Measurements from ENCODE around the gene ACTR3C.

ACTR3C gene

DNA sequence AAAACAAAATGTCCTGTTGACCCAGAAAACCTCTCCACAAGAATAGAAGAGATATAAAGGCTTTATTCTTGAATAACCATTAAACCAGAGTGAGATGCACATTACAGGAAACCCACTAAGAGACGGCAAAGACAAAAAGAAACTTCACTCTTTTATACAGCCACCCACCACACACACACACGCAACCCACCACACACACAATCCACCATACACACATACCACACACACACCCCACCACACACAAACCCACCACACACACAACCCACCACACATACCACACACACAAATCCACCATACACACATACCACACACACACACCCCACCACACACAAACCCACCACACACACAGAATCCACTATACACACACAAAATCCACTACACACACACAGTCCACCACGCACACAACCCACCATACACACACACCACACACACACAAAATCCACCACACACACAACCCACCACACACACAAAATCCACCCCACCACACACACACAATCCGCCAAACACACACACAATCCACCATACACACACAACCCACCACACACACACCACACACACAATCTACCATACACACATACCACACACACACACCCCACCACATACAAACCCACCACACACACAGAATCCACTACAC, 35.8 kb upstream of the ACTR3C start:
- no peak for TF ChIP-seq SIN3A (IDR thresholded peaks at IDR 0.05; ENCODE audit: borderline replicate concordance, insufficient read depth, low read length)
- TF ChIP-seq, protein P1, sequence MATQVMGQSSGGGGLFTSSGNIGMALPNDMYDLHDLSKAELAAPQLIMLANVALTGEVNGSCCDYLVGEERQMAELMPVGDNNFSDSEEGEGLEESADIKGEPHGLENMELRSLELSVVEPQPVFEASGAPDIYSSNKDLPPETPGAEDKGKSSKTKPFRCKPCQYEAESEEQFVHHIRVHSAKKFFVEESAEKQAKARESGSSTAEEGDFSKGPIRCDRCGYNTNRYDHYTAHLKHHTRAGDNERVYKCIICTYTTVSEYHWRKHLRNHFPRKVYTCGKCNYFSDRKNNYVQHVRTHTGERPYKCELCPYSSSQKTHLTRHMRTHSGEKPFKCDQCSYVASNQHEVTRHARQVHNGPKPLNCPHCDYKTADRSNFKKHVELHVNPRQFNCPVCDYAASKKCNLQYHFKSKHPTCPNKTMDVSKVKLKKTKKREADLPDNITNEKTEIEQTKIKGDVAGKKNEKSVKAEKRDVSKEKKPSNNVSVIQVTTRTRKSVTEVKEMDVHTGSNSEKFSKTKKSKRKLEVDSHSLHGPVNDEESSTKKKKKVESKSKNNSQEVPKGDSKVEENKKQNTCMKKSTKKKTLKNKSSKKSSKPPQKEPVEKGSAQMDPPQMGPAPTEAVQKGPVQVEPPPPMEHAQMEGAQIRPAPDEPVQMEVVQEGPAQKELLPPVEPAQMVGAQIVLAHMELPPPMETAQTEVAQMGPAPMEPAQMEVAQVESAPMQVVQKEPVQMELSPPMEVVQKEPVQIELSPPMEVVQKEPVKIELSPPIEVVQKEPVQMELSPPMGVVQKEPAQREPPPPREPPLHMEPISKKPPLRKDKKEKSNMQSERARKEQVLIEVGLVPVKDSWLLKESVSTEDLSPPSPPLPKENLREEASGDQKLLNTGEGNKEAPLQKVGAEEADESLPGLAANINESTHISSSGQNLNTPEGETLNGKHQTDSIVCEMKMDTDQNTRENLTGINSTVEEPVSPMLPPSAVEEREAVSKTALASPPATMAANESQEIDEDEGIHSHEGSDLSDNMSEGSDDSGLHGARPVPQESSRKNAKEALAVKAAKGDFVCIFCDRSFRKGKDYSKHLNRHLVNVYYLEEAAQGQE (IDR thresholded peaks at IDR 0.05; ENCODE audit: insufficient read depth in 1 of 2, low read depth in 2 of 2, low read length in 2 of 2), result no peak
- no peak for TF ChIP-seq POLR2AphosphoS5 (IDR thresholded peaks at IDR 0.05; ENCODE audit: low read depth, low read length)
- no peak for TF ChIP-seq FOXP2 (optimal IDR thresholded peaks at IDR 0.05; ENCODE audit: borderline replicate concordance, extremely low read depth, extremely low read length, insufficient read depth)
- TF ChIP-seq TAF1 (IDR thresholded peaks at IDR 0.05; ENCODE audit: borderline replicate concordance, insufficient read depth, low read length), result no peak

DNA sequence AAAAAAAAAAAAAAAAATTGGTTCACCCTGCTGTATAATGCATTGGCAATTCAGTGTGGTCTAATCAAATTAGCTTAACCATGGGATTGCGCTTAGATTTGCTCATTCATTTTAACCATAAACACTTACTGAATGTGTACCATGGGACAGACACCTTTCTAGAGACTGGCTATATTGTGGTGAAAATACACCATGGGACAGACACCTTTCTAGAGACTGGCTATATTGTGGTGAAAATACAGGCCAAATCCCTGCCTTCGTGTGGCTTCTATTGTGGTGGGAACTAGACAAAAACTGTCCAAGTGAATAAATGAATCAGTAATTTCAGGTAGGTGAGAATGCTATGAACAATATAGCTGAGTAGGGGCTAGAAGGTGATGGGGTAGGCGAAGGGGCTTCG, 35.1 kb upstream of the ACTR3C start:
- no peak for TF ChIP-seq POLR2AphosphoS5 (IDR thresholded peaks at IDR 0.05; ENCODE audit: low read depth, low read length)
- TF ChIP-seq, protein P1 (IDR thresholded peaks at IDR 0.05; ENCODE audit: insufficient read depth in 1 of 2, low read depth in 2 of 2, low read length in 2 of 2), result no peak
- no peak for TF ChIP-seq TAF1 (IDR thresholded peaks at IDR 0.05; ENCODE audit: borderline replicate concordance, insufficient read depth, low read length)
- no peak for TF ChIP-seq FOXP2 (optimal IDR thresholded peaks at IDR 0.05; ENCODE audit: borderline replicate concordance, extremely low read depth, extremely low read length, insufficient read depth)
- no peak for TF ChIP-seq SIN3A (IDR thresholded peaks at IDR 0.05; ENCODE audit: borderline replicate concordance, insufficient read depth, low read length)

DNA sequence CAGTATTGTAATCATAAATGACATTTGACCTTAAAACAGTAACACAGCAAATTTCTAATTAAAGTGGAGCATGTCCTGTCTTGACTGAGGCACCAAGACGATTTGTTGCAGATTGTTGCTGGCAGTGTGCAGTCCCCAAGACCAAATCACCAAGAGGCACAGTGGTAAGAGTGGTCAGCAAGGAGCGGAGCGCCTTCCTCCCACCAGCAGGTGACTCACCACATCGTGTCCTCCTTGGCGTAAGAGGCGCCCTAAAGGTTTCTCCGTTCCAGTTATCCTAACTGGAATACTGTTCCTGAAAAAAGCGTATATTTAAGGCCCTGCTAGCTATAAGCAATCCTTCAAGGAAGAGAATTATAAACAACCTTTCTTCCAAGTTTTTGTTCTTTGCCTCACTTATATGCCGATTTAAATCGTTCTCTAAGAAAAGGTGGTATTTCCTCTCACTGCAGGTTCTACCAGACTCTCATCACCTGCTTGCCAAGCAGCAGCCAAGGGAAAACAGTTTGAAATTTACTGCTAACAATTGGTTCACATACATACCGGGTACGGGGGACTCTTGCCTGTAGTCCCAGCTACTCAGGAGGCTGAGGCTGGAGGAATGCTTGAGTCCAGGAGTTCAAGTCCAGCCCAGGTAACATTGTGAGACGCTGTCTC, 34.6 kb upstream of the ACTR3C start:
- TF ChIP-seq POLR2AphosphoS5 (IDR thresholded peaks at IDR 0.05; ENCODE audit: low read depth, low read length), result no peak
- TF ChIP-seq SIN3A (IDR thresholded peaks at IDR 0.05; ENCODE audit: borderline replicate concordance, insufficient read depth, low read length), result no peak
- no peak for TF ChIP-seq TAF1 (IDR thresholded peaks at IDR 0.05; ENCODE audit: borderline replicate concordance, insufficient read depth, low read length)
- no peak for TF ChIP-seq FOXP2 (optimal IDR thresholded peaks at IDR 0.05; ENCODE audit: borderline replicate concordance, extremely low read depth, extremely low read length, insufficient read depth)

DNA sequence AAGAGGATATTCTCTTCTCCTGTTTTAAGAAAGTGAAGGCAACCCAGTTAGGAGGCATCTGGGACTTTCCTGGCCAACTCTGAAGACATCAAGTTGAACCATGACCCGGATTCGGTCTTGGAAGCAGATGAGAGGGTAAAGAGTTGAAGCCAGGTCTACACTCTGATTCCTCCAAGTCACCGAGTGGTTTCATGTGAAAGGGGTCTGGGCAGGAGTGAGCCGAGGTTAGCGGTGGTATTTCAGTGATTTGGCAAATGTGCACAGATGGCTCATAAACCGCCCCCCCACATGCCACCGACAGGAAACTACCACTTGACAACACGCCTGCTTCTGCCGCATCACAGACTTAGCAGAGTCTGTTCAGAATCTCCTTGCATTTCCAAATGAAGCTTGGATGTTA, 33.9 kb upstream of the ACTR3C start:
- TF ChIP-seq, protein P1 (IDR thresholded peaks at IDR 0.05; ENCODE audit: insufficient read depth in 1 of 2, low read depth in 2 of 2, low read length in 2 of 2), result no peak
- TF ChIP-seq TAF1 (IDR thresholded peaks at IDR 0.05; ENCODE audit: borderline replicate concordance, insufficient read depth, low read length) (no peak), SIN3A (IDR thresholded peaks at IDR 0.05; ENCODE audit: borderline replicate concordance, insufficient read depth, low read length) (no peak), FOXP2 (optimal IDR thresholded peaks at IDR 0.05; ENCODE audit: borderline replicate concordance, extremely low read depth, extremely low read length, insufficient read depth) (no peak), POLR2AphosphoS5 (IDR thresholded peaks at IDR 0.05; ENCODE audit: low read depth, low read length) (no peak)

DNA sequence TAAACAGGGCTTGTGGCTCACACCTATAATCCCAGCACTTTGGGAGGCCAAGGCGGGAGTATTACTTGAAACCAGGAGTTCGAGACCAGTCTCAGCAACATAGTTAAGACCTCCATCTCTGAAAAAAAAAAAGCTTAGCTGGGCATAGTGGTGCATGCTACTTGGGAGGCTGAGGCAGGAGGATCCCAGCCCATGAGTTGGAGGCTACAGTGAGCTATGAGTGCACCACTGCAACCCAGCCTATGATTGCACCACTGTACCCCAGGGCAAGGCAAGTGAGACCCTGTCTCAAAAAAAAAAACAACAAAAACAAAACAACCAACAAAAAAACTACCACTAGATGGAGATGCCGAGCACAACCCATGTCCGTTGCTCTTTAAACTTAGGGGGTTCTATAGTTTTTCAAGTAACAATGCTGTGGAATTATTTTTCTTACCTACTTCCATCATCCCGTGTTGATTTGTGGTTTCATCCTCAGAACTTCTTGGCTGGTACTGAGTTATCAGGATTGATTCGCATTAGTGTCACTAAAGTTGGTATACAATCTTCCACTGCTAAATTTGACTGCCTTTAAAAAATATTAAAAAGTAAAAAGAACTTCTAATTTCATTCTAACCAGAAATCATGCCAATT, 33.0 kb upstream of the ACTR3C start:
- TF ChIP-seq TAF1 (IDR thresholded peaks at IDR 0.05; ENCODE audit: borderline replicate concordance, insufficient read depth, low read length) (no peak), SIN3A (IDR thresholded peaks at IDR 0.05; ENCODE audit: borderline replicate concordance, insufficient read depth, low read length) (no peak), POLR2AphosphoS5 (IDR thresholded peaks at IDR 0.05; ENCODE audit: low read depth, low read length) (no peak)

Data from PFSK-1 (cell line).